Panc1 (cell line): ENCODE results near the gene SPRY1. TPM values are rescaled to one million over a fixed set of nuclear protein-coding genes. Genes with fewer than 3 reads are reported as not detected.

ENCODE experiments used
- ATAC-seq: fragments of 200-7000 bp; cut with Tn5 transposase; 2 replicates; pipeline ENCODE4 v1.9.1; 2020; ENCODE audit warnings: mild to moderate bottlenecking, moderate library complexity
- BruUV-seq: library from RNA; stranded (reverse); fragments of 400-500 nt; replicated peaks from 2 replicates; lab custom pipeline; 2021; lab: Mats Ljungman, UMichigan
- CTCF ChIA-PET: fragments of 300-600 bp; sonication (Branson Sonifier 250); formaldehyde crosslinking; loops from one replicate; lab custom pipeline; 2022; ENCODE audit warnings: antibody characterized with exemption; lab: Charles Lee
- POLR2A ChIA-PET: fragments of 300-600 bp; sonication (Branson Sonifier 250); formaldehyde crosslinking; loops from one replicate; lab custom pipeline; 2022; ENCODE audit warnings: antibody characterized with exemption; lab: Charles Lee
- DNase-seq: peaks from one replicate; pipeline ENCODE4 v3.0.0-alpha.2; 2010; ENCODE audit warnings: low read depth, low spot score
- H3K27ac ChIP-seq: 2 replicates; pipeline ENCODE4 v1.5.1; 2011; ENCODE audit warnings: mild to moderate bottlenecking, low read length, inconsistent platforms
- H3K27me3 ChIP-seq: fragments of 200-500 bp; sonication (Bioruptor generic); 2 replicates; pipeline ENCODE4 v1.6.0; 2014; ENCODE audit warnings: low read length, inconsistent platforms; ENCODE audit not compliant: control insufficient read depth, insufficient read depth
- H3K36me3 ChIP-seq: fragments of 200-500 bp; sonication (Bioruptor generic); 2 replicates; pipeline ENCODE4 v1.5.1; 2014; ENCODE audit warnings: inconsistent platforms, mild to moderate bottlenecking, low read length, moderate library complexity; ENCODE audit not compliant: control insufficient read depth, insufficient read depth
- H3K4me1 ChIP-seq: 2 replicates; pipeline ENCODE4 v1.5.1; 2011; ENCODE audit warnings: inconsistent platforms, mild to moderate bottlenecking, low read length, moderate library complexity; ENCODE audit not compliant: control insufficient read depth, insufficient read depth
- H3K4me3 ChIP-seq, 2 experiments: 2 replicates each; pipeline ENCODE4 v1.5.1; 2011 to 2012; ENCODE audit warnings: low read depth in 2 of 2, low read length in 2 of 2, mild to moderate bottlenecking in 2 of 2, inconsistent platforms in 1 of 2, moderate library complexity in 1 of 2
- H3K9me3 ChIP-seq: fragments of 200-500 bp; sonication (Bioruptor generic); 2 replicates; pipeline ENCODE4 v1.5.1; 2014; ENCODE audit warnings: low read depth, mild to moderate bottlenecking, inconsistent platforms, low read length, moderate library complexity; ENCODE audit not compliant: control insufficient read depth, insufficient read depth
- CTCF ChIP-seq: fragments of 450-650 bp; IDR thresholded peaks from 2 replicates; pipeline ENCODE4 v1.5.1; 2017; ENCODE audit warnings: mild to moderate bottlenecking
- POLR2AphosphoS5 ChIP-seq: IDR thresholded peaks from 2 replicates; pipeline ENCODE4 v1.6.1; 2012; ENCODE audit warnings: mild to moderate bottlenecking, low read depth, low read length, moderate library complexity
- REST ChIP-seq, 2 experiments: IDR thresholded peaks; 2 replicates each; pipeline ENCODE4 v1.6.1; 2011 to 2012; ENCODE audit warnings: low read depth in 2 of 2, control low read depth in 1 of 2, low read length in 1 of 2, mild to moderate bottlenecking in 1 of 2, moderate library complexity in 1 of 2; ENCODE audit not compliant: insufficient read depth in 1 of 2
- SIN3A ChIP-seq: IDR thresholded peaks from 2 replicates; pipeline ENCODE4 v1.6.1; 2012; ENCODE audit warnings: low read depth, mild to moderate bottlenecking, low read length, moderate library complexity, borderline replicate concordance; ENCODE audit not compliant: insufficient read depth
- TCF7L2 ChIP-seq: IDR thresholded peaks from 2 replicates; pipeline ENCODE4 v1.6.1; 2011; ENCODE audit warnings: mild to moderate bottlenecking, low read depth, low read length, inconsistent platforms
- in situ Hi-C: cut with HindIII; loops from 2 replicates; pipeline ENCODE4 v1.10.0; 2016; ENCODE audit warnings: low sequenced_read_pairs, low pct_unique_long_range_greater_than_20kb
- intact Hi-C: fragments of 100-400 bp; cut with micrococcal nuclease; formaldehyde crosslinking; loops from one replicate; pipeline ENCODE4 v1.10.0; 2022; ENCODE audit not compliant: unreplicated experiment
- total RNA-seq: library from RNA; stranded (reverse); gene quantifications from one replicate; pipeline ENCODE4 v1.2.1, GENCODE V29; 2021; ENCODE audit not compliant: unreplicated experiment

The SPRY1 gene
- total RNA-seq, 1 experiment from 2014 or later = 77.8 TPM

- no peak for TF ChIP-seq REST (IDR thresholded peaks at IDR 0.05; ENCODE audit: insufficient read depth in 1 of 2, low read depth in 2 of 2, low read length in 1 of 2)
- no peak for TF ChIP-seq TCF7L2
- TF ChIP-seq POLR2AphosphoS5 = no peak
- no peak for TF ChIP-seq SIN3A
- TF ChIP-seq CTCF = no peak
- in situ Hi-C loops = no loop called here
- no peaks in the 10 kb centered on the region for H3K9me3 ChIP-seq
- no TSS peak for BruUV-seq
- intact Hi-C loops = no loop called here
- peaks cover 25% of the 10 kb centered on the region for H3K4me1 ChIP-seq
- no peaks in the 10 kb centered on the region for H3K36me3 ChIP-seq
- ChIA-PET CTCF (no interaction called here), POLR2A (no interaction called here)
- H3K4me3 ChIP-seq = no peak overlapping the region
- no peaks in the 10 kb centered on the region for H3K27me3 ChIP-seq
- DNase-seq (no peak), ATAC-seq (no peak)
- peak overlapping the region; percentile 84 for H3K27ac ChIP-seq
Observed at GRCh38 chr4:123453061-123453680, 56.6 kb downstream of the SPRY1 start.
